Muscle of back (tissue), 13 donors: ENCODE data around the gene HSPB1. TPM values are rescaled to one million over a fixed set of nuclear protein-coding genes. Genes with fewer than 3 reads are reported as not detected.
A peak's percentile ranks its signal among the peaks of the same experiment; 100 is the strongest.
"Not testable (repeated sequence)": the region's sequence is repeated elsewhere in the genome, so short reads cannot be mapped to it uniquely, and the experiment has no call there.

Experiments
- DNase-seq, 3 donors: peaks; one replicate each; pipeline versions ENCODE4 v3.0.0 to v3.0.0-alpha.2; 2013
- long read RNA-seq, 9 donors: transcript quantifications; one replicate each; lab custom pipeline, GENCODE V29; 2026
- polyA plus RNA-seq, 10 donors: library from polyadenylated mRNA; unstranded; fragments of 120-200 nt; gene quantifications; one replicate each; pipeline ENCODE4 v1.2.1, GENCODE V29; 2013; ENCODE audit not compliant: insufficient read length in 10 of 10

The HSPB1 gene
- polyA plus RNA-seq: 1,000 to 10,000 TPM in 9 of 10 donors, 100 to 1,000 TPM in 1; 954 to 1,773 (median 1,274) TPM
- long read RNA-seq, donor 1, transcript HSPB1-203 (2 exons, 1,455 nt): minor isoform, 79 of 1,855 reads
- long read RNA-seq, donor 1, transcript HSPB1-201 (3 exons, 909 nt): major isoform, 1,723 of 1,855 reads
- long read RNA-seq, donor 1, partial matches to known transcripts: 48 of 1,855 reads
- long read RNA-seq, donor 1, other reads (novel, unspliced or antisense): 5 of 1,855 reads
- long read RNA-seq, donor 2, transcript HSPB1-203 (2 exons, 1,455 nt): minor isoform, 45 of 1,254 reads
- long read RNA-seq, donor 2, transcript HSPB1-201 (3 exons, 909 nt): major isoform, 1,126 of 1,254 reads
- long read RNA-seq, donor 2, partial matches to known transcripts: 70 of 1,254 reads
- long read RNA-seq, donor 2, other reads (novel, unspliced or antisense): 13 of 1,254 reads
- long read RNA-seq, donor 3, partial matches to known transcripts: 0 of 1 reads
- long read RNA-seq, donor 3, other reads (novel, unspliced or antisense): 0 of 1 reads
- long read RNA-seq, donor 4, transcript HSPB1-201 (3 exons, 909 nt): major isoform, 736 of 784 reads
- long read RNA-seq, donor 4, transcript HSPB1-203 (2 exons, 1,455 nt): minor isoform, 26 of 784 reads
- long read RNA-seq, donor 4, partial matches to known transcripts: 11 of 784 reads
- long read RNA-seq, donor 4, other reads (novel, unspliced or antisense): 11 of 784 reads
- long read RNA-seq, donor 5, transcript HSPB1-203 (2 exons, 1,455 nt): minor isoform, 146 of 1,786 reads
- long read RNA-seq, donor 5, transcript HSPB1-201 (3 exons, 909 nt): major isoform, 1,585 of 1,786 reads
- long read RNA-seq, donor 5, partial matches to known transcripts: 33 of 1,786 reads
- long read RNA-seq, donor 5, other reads (novel, unspliced or antisense): 21 of 1,786 reads
- long read RNA-seq, donor 6, transcript HSPB1-201 (3 exons, 909 nt): major isoform, 1,264 of 1,339 reads
- long read RNA-seq, donor 6, transcript HSPB1-203 (2 exons, 1,455 nt): minor isoform, 53 of 1,339 reads
- long read RNA-seq, donor 6, partial matches to known transcripts: 6 of 1,339 reads
- long read RNA-seq, donor 6, other reads (novel, unspliced or antisense): 16 of 1,339 reads
- long read RNA-seq, donor 7, transcript HSPB1-203 (2 exons, 1,455 nt): minor isoform, 32 of 729 reads
- long read RNA-seq, donor 7, transcript HSPB1-201 (3 exons, 909 nt): major isoform, 681 of 729 reads
- long read RNA-seq, donor 7, partial matches to known transcripts: 8 of 729 reads
- long read RNA-seq, donor 7, other reads (novel, unspliced or antisense): 8 of 729 reads
- long read RNA-seq, donor 8, transcript HSPB1-201 (3 exons, 909 nt): major isoform, 536 of 707 reads
- long read RNA-seq, donor 8, transcript HSPB1-203 (2 exons, 1,455 nt): minor isoform, 46 of 707 reads
- long read RNA-seq, donor 8, partial matches to known transcripts: 125 of 707 reads
- long read RNA-seq, donor 8, other reads (novel, unspliced or antisense): 0 of 707 reads
- long read RNA-seq, donor 9, transcript HSPB1-203 (2 exons, 1,455 nt): minor isoform, 9 of 247 reads
- long read RNA-seq, donor 9, transcript HSPB1-201 (3 exons, 909 nt): major isoform, 238 of 247 reads
- long read RNA-seq, donor 9, partial matches to known transcripts: 0 of 247 reads
- long read RNA-seq, donor 9, other reads (novel, unspliced or antisense): 0 of 247 reads

GRCh38 chr7:76302347-76303201 lies at the start of gene HSPB1:
Gene HSPB1 (plus strand): TSS chr7:76302673. CDS start chr7:76302713, 40 bp downstream.
- peak; percentile 91 to 95 (median 94) for DNase-seq

DNA sequence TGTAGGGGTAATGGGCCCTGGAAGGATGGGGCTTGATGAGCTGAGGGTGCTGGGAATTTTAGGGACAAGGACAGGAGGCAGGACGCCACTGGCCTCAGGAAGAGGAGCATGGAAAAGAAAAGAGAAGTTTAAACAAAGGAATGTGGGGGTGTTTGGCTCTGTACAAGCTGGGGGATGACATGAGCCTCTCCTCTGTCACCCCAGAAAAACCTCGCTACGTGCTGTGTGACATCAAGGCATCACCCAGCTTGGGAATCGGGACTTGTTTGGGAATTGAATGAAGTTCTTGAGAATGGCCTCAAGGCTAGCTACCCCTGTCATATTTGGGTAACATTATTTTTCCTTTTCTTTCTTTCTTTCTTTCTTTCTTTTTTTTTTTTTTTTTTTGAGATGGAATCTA lies 47.7 kb upstream of the HSPB1 start:
- no peak for DNase-seq

GRCh38 chr7:76257973-76258372 lies 44.5 kb upstream of the HSPB1 start:
- no peak for DNase-seq

- DNase-seq: no peak
Measured at GRCh38 chr7:76259124-76260093, 43.1 kb upstream of the HSPB1 start.

DNA sequence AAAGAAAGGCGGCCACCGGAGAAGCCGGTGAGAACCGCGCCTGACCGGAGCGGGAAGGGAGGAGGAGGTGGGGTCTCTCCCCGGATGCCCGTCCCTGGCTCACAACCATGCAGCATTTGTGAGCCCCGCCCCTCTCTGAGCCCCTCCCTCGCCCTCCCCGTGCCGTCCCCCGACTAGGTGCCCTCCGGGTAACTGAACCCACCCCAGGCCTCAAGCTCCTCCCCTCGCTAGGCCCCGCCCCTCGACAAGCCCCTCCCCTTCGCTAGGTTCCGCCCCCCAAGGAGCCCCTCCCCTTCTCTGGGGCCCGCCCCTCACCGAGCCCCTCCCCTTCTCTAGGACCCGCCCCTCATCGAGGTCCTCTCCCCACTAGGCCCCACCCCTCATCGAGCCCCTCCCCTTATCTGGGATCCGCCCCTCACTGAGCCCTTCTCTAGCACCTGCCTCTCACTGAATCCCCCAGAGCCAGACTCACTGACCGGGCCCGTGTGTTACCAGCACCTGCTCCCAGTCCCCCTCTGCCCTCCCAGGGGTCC lies 42.2 kb upstream of the HSPB1 start:
- DNase-seq: no peak

DNA sequence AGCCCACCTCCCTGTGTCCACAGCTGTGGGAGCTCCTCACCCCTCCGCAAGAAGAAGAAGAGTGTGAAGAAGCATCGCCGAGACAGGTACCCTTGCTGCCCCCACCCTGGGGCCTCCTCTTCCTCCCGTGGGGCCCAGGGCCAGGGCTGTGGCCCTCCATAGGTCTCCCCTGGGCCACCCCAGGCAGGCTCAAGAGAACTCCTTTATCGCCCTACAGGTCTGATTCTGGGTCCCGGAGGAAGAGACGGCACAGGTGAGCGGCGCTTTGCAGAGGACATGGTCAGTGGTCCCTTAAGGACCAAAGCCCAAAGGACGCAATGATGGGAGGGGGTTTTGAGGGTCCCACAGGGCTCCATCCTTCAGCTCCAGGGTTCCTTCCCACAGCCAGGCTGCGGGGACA lies 41.1 kb upstream of the HSPB1 start:
- DNase-seq: no peak

GRCh38 chr7:76261931-76262330 lies 40.5 kb upstream of the HSPB1 start:
- DNase-seq: no peak

- peak; percentile 13 to 60 (median 34) for DNase-seq
Measured at GRCh38 chr7:76262683-76263402, 39.6 kb upstream of the HSPB1 start.

DNA sequence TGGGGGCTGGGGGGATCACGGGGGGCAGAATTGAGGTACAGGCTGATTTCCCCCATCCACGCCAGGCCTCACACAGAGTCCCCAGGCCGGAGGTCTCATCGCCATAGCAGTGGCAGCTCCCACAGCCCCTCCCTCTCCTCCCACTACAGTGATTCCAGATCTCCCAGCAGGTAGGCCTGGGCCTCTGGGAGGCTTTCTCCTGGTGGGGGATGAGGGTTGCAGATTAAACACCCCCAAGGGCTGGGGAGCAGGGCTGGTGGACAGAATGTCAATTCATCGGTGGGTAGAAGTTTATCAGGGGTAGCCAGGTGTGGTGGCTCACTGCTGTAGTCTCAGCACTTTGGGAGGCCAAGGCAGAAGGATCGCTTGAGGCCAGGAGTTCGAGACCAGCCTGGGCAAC lies 37.2 kb upstream of the HSPB1 start:
- DNase-seq: no peak

DNA sequence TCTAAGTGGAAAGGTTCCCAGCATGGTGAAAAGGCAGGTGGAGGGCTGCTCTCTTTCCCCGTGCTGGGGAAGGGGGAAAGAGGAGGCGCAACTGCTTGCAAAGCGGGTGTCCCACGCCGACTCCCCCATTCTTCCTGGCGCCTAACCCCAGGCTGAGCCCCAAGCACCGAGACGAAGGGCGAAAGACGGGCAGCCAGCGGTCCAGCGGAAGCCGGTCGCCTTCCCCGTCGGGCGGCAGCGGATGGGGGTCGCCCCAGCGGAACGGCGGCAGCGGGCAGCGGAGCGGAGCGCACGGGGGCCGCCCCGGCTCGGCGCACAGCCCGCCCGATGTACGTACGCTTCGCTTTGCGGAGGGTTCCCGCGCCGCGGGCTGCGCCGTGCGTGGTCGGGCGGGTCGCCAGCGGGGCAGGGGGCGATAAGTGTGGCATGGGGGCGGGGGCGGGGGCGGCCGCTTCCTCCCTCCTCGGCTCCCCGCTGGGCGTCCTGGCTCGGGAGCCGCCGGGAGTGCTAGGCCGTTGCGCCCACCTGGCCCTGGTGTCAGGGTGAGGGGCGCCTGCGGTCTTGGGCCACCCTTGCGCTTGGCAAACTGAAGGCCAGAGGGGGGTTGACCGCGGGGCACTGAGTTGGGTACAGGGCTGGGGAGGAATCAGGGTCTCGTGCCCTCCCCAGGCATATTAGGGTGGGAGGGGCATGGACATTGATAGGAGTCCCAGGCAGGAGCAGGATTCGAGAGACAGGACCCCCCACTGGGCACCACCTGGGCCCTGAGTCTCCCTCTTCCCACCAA lies 35.2 kb upstream of the HSPB1 start:
- DNase-seq: no peak

- DNase-seq: no peak
Measured at GRCh38 chr7:76267894-76268183, 34.6 kb upstream of the HSPB1 start.

DNA sequence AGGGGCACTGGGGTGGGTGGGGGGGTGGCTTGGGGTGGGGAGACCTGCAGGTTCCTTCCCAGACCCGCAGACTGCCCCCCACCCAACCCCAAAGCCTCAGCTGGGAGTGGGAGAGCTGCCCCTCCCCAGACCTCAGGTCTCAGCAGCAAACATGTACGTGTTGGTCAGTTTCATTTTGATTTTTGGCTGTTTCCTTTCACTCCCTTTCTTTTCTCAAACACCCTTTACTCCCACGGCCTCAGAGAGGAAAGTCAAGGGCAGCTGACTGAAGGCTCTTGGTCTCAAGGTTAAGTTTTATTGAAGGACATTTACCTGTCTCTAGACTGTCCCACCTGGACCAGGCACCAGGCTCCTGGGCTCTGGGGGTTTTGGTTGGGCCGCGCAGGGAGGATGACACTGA lies 34.1 kb upstream of the HSPB1 start:
- DNase-seq: no peak

DNA sequence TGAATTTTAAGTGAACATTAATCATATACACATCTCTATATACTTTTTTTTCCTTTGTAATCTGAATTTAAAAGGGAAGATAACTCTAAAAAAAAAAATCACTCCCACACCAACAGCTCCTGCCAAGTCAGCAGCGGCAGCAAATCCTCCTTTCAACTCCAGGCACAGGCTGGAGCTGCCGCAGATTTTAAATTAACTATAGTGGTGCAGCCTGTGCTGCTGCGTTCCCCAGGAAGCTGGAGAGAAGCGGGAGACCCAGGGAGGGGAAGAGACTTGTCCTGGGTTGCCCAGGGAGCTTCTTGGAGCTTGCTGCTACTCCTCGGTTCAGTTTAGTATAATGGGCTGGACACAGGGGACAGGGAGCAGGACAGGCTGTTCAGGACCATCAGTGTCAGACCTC lies 32.6 kb upstream of the HSPB1 start:
- no peak for DNase-seq

DNA sequence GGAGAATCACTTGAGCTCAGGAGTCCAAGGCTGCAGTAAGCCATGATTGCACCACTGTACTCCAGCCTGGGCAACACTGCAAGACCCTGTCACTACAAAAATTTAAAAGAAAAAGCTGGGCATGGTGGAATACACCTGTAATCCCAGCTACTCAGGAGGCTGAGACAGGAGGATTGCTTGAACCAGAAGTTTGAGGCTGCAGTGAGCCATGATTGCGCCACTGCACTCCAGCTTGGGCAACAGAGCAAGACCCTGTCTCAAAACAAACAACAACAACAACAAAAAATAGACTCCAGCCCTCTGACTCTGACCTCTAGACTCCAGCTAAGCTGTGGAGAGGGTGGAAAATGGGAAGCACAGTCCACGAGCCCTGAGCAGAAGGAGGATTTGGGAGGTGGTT lies 31.1 kb upstream of the HSPB1 start:
- DNase-seq: not testable (repeated sequence)

DNA sequence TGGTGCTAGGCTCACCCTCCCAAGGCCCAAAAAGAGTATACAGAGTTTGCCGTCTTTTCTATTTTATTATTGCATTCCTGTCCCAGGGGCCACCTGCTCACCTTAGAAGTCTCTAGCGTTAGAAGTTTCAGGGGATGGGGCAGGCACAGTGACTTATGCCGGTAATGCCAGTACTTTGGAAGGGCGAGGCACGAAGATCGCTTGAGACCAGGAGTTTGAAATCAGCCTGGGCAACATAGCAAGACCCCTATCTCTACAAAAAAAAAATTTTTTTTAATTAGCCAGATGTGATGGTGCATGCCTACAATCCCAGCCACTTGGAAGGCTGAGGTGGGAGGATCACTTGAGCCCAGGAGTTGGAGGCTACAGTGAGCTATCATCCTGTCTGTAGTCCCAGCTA lies 30.3 kb upstream of the HSPB1 start:
- DNase-seq: no peak

- DNase-seq: no peak
Measured at GRCh38 chr7:76272851-76273497, 29.5 kb upstream of the HSPB1 start.

GRCh38 chr7:76273503-76273902 lies 29.0 kb upstream of the HSPB1 start:
- no peak for DNase-seq
